GM19099 (cell line): ENCODE data around the gene SNX10.

Experiments used
- POLR2A ChIP-seq: IDR thresholded peaks from 3 replicates; pipeline ENCODE4 v1.6.1; 2011; ENCODE audit warnings: low read depth; ENCODE audit not compliant: insufficient read length; ENCODE audit errors: extremely low read depth

SNX10 gene, protein sequence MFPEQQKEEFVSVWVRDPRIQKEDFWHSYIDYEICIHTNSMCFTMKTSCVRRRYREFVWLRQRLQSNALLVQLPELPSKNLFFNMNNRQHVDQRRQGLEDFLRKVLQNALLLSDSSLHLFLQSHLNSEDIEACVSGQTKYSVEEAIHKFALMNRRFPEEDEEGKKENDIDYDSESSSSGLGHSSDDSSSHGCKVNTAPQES

DNA sequence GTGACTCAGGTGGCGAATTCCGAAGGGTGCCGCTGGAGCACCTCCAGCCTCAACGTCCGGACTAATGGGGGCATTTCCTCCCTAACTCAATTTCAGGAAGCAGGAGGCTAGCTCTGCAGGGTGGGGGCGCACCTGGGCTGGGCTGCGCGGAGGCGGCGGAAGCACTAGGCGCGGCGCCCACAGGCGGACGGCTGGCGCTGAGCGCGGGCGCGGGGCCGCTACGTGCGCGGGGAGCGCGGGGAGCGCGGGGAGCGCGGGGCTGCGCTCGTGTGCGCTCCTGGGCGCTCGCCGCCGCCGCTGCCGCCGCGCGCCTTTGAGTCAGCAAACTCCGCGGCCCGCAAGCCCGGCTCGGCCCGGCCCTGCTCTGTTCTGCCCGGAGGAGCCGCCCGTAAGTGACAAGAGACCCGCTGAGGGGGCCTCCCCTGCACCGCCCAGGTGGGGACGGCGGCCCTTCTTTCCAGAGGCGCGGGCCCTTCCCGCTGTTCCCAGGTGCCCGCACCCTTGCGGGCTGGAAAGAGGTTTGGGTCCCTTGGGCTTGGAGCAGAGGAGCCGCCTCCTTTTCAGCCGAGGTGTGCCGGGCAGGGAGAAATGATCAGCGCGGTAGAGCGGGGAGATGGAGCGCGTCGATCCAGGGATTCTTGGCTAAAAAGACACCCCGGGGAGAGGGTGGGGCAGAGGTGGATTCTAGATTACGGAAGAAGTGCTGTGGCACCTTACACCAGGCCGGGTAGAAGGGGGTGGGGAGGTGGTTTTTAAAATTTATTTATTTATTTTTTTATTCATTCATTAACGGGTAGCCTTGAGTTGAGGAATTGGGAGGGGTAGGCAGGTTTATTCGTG is at the start of gene SNX10:
SNX10 (plus strand) TSS at position 164 of the 840 bp plus-strand sequence. CDS start 54,581 bp downstream, outside the sequence.
- peak; percentile 62 for TF ChIP-seq POLR2A

DNA sequence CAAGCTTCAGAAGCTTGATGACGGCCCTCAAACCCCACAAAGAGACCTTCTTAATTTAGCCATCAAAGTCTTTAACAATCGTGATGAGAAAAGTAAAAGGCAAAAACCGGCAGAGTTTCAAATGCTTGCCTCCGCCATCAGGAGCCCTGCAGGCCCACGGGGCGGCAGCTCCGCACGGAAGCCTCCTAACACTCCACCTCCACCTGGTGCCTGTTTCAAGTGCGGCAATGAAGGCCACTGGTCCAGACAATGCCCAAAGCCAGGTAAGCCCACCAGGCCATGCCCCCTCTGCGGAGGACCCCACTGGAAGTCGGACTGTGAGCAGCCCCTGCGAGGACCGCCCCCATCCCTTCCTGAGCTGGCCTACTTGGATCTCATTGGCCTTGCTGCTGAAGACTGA is 46.5 kb upstream of the SNX10 start:
- no peak for TF ChIP-seq POLR2A

DNA sequence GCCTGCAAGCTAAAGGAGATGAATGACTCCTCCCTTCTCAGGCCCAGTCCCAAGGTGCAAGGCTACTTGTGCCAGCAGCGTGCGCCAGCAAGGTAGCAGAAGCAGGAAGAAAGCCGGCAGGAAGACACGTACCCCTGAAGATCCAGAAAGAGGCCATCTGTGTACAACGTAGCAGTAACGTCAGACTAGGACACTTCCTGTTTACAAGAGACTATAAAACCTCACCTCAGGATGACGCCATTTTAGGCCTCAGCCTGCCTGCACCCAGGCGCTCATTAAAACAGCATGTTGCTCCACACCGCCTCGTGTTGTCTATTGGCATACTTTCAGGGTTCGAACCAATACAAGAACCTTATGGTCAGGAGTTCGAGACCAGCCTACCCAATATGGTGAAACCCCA is 41.4 kb upstream of the SNX10 start:
- TF ChIP-seq POLR2A = no peak

DNA sequence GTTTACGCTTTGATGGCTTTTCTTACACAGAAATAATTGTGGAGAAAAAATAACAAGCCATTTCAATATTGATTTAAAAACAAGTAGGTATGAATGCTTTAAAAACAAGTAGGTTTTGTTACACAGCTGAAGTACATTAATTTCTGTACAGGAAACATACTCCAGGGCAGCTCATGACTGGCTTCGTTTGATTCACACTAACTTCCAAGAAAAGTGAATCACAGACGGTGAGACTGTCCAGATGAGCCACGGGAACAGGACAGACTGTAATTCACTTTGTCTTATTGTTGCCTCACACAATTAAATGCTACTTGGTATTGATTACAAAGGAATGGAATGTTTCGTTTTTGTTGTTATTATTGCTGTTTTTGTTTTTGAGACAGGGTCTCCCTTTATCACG is 26.6 kb upstream of the SNX10 start:
- TF ChIP-seq POLR2A = no peak

DNA sequence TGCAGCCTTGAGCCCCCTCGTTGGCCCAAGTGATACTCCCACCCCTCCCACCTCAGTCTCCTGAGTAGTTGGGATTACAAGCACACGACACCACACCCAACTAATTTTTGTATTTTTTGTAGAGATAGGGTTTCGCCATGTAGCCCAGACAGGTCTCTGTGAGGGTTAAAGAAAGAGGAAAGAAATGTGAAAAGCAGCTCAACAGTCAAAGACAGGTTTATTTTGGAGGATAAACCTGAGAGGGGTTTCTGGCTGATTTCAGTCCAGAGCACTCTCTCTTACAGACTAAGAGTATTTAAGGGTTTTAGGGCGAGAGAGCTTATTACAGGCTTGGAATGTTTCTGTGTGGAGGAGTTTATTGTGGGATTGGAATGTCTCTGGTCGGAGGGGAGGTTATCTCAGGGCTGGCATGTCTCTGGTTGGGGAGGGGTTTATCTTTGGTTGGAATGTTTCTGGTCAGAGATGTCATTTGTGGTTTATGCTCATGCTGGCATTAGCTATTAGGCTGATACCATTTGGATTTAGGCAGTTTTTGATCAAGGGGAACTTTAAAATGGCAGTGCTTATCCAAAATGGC is 26.1 kb upstream of the SNX10 start:
- no peak for TF ChIP-seq POLR2A

DNA sequence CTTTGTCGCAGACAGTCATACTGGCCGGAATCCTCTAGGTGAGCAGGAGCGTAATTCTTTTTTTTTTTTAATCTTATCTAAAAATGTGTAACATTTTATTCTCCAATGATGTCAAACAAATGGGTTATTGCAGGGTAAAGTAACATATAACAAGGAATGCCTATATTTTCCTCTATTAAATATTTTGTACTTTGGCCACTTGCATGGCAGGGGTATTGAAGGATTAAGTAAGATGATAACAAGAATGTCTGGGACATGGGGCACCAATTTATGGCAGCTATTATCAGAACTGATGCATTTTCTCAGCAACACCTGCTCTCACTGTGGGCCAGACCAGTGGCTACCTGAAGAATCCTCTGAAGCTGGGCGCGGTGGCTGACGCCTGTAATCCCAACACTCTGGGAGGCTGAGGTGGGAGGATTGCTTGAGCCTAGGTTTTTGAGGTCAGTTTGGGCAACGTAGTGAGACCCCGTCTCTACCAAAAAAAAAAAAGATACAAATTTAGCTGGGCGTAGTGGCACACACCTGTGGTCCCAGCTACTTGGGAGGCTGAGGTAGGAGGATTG is 24.0 kb upstream of the SNX10 start:
- TF ChIP-seq POLR2A = no peak

DNA sequence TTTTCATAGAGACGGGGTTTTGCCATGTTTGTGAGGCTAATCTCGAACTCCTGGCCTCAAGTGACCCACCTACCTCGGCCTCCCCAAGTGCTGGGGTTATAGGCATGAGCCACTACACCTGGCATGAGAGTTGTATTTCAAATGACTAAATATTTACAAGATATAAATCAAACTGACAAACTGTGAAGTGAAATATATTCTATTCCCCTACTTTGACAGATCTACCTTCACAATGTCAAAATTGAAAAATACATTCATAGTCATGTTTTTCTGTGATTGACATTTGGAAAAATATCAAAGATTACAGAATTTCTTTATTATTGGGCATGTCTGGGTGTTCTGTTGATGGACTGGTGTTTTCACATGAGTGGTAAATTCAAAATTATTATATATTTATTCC is 16.4 kb upstream of the SNX10 start:
- no peak for TF ChIP-seq POLR2A

DNA sequence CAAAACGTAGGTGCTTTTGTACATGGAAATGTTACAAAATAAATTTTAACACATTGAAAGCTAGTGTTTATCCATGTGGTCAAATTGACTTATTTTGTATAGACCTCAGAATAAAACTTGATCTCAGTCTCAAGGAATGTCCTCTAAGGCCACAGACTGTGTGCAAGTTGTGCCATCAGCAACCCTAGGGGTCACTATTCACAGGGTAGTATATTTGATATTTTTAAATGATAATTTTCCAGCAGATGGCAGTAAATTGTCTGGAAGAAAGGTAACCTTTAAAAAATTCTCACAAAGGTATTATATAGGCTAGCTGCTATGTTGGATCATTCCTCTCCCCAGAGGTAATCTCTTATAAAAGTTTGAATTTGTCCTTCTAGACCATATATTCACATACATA is 12.9 kb upstream of the SNX10 start:
- TF ChIP-seq POLR2A = no peak

DNA sequence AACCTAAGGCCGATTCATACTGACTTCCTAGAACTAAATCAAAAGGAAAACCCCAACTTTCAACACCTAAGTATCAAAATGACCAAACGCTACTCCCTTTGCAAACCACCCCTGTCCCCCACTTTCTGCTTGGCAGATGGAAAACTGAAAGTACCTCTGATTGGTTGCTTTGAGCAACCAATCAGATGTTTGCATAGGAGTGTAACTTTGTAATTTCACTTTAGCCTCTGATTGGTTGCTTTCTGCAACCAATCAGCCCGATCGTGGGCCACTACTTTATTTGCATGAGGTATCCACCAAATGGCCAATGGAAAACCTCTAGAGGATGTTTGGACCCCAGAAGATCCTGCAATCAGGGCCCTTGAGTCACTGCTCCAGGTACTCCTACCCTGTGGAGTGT is 12.3 kb upstream of the SNX10 start:
- TF ChIP-seq POLR2A = no peak

DNA sequence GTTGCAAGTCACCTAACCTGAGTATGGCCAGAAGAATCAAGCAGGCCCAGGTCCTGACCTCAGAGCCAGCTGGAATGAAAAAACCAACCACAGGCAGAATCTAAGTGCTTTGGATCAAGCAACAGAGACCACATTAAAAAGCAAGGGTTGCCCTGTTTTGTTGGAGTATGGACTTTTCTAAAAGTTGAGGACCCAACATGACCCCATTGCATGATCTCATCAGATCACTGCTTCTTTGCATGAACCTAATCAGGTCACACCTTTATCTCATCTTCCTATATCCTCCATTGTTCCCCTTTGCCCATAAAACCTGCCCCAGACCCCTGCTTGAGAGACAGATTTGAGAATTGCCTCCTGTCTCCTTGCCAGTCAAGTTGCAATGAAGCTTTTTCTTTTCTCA is 11.6 kb upstream of the SNX10 start:
- TF ChIP-seq POLR2A = no peak

DNA sequence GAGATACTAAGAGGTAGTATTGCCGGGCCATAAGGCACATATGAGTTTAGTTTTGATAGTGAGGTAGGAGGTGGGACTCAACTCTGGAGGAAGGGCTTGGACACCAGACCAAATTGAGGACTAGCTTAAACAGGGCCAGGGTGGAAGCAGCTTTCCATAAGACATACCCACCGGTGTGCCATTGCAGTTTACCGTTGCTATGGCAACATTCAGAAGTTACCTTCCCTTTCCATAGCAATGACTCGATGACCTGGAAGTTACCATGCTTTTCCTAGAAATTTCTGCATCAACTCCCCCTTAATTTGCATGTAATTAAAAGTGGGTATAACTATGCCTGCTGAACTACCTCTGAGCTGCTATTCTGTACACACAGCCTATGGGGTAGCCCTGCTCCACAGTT is 10.9 kb upstream of the SNX10 start:
- no peak for TF ChIP-seq POLR2A

DNA sequence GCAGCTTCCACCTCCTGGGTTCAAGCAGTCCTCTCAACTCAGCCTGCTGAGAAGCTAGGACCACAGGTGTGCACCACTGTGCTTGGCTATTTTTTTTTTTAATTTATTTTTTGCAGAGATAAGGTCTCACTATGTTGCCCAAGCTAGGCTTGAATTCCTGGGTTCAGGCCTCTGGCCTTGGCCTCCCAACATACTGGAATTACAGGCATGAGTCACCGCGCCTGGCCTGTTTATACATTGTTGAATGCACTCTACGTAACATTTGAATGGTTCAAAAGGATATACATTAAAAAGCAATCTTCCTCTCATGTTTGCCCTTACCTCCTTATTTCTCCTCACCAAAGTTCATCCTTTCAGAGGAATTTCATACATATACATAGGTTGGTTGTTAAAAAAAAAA is 7.2 kb upstream of the SNX10 start:
- TF ChIP-seq POLR2A = no peak

DNA sequence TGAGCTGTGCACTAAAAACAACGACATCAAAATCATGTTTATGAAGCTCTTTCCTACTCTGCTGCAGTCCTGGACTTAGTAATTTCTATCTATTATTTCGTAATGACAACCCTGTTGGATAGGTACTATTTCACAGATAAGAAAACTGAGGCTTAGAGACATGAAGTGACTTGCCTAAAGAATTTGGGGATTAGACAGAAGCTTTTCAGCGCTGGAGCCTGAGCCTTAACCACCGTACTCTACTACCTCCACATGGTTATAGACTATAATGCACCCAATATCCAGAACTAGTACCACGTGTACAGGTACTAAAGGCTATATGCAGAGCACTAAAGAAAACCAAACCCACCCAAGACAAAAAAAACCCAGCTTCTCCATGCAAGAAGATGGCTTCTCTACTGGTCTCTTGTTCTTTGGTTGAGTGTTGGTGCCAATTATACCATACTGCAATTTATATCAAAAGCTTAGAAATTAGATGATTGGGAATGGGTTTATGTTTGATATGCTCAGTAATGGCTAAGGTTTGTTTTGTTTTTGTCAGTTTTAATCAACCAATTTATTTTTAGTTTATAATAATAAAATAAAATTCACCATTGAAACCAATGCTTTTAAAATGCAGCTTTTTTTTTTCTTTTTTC is 6.5 kb upstream of the SNX10 start:
- no peak for TF ChIP-seq POLR2A

DNA sequence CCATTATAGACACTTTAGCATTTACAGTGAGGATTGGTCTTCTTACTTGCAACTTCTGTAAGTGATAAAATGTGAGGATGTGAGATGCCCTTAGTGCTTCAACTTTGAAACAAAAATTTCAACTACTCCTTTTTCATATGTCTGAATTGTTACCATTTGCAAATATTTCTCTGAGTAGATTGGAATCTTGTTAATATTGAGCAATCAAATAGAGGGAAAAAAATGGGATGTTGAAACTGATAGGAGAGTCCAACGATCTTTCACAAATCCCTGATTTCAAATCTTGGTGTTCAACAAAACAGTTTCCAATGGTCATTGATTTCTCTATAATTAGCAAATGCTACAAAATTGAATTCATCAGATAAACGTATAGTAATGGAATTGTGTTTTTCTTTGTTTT is 5.5 kb upstream of the SNX10 start:
- no peak for TF ChIP-seq POLR2A

DNA sequence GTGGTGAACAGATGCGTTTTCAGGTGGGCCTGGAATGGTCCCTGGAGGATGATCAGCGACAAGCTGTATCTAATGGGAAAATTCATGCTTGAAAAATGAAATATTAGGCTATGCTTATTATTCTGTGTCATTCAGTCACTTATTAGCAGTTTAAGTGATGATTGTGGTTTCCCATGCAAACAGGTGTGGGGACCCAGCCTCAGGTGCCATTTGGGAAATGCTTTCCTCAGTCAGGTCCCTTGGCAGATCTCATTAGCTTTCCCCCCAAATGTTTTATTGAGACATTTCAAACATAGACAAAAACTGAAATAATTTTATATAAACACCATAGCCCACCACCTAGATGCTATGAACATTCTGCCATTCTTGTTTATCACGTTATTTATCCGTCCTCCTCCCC is 411 bp upstream of the SNX10 start:
- no peak for TF ChIP-seq POLR2A
